H1 (cell line): ENCODE results near the gene LIPC. TPM values are rescaled to one million over a fixed set of nuclear protein-coding genes. Genes with fewer than 3 reads are reported as not detected.

Source experiments
- CTCF ChIA-PET: fragments of 300-600 bp; sonication (Branson Sonifier 250); formaldehyde crosslinking; loops from one replicate; lab custom pipeline; 2021; ENCODE audit not compliant: partially characterized antibody; lab: Charles Lee
- POLR2A ChIA-PET: fragments of 300-600 bp; sonication (Branson Sonifier 250); formaldehyde crosslinking; loops from one replicate; lab custom pipeline; 2021; ENCODE audit warnings: inconsistent platforms; ENCODE audit not compliant: partially characterized antibody; lab: Charles Lee
- DNase-seq, 2 experiments: peaks; one replicate each; pipeline versions ENCODE4 v3.0.0 to v3.0.0-alpha.2; 2010 to 2022; ENCODE audit warnings: low spot score in 2 of 2, low read depth in 1 of 2, mixed read lengths in 1 of 2
- FAIRE-seq: peaks from 2 replicates; lab custom pipeline; 2011; peaks lifted over from hg19 to GRCh38; lab: Jason Lieb, UNC
- H2AFZ ChIP-seq: 2 replicates; pipeline ENCODE4 v1.8.1; 2012; ENCODE audit warnings: low read length, inconsistent platforms
- H2AK5ac ChIP-seq: 2 replicates; pipeline ENCODE4 v1.6.1; 2013; ENCODE audit warnings: low read depth, low read length
- H2BK120ac ChIP-seq: replicated peaks from 2 replicates; pipeline ENCODE3; 2013; ENCODE audit warnings: low read depth, low read length, inconsistent platforms
- H2BK12ac ChIP-seq: 2 replicates; pipeline ENCODE4 v1.6.1; 2013; ENCODE audit warnings: low read depth, low read length
- H2BK15ac ChIP-seq: 2 replicates; pipeline ENCODE4 v1.6.1; 2013; ENCODE audit warnings: low read length
- H2BK20ac ChIP-seq: 2 replicates; pipeline ENCODE4 v1.6.1; 2013; ENCODE audit warnings: low read length
- H2BK5ac ChIP-seq: 2 replicates; pipeline ENCODE4 v1.6.1; 2013; ENCODE audit warnings: low read depth, low read length
- H3K14ac ChIP-seq: 2 replicates; pipeline ENCODE4 v1.6.1; 2013; ENCODE audit warnings: inconsistent platforms; ENCODE audit not compliant: insufficient read length
- H3K18ac ChIP-seq: 2 replicates; pipeline ENCODE4 v1.6.1; 2013; ENCODE audit warnings: low read length; ENCODE audit errors: extremely low read depth
- H3K23ac ChIP-seq: 2 replicates; pipeline ENCODE4 v1.6.1; 2013; ENCODE audit warnings: inconsistent platforms; ENCODE audit not compliant: insufficient read length
- H3K23me2 ChIP-seq: 2 replicates; pipeline ENCODE4 v1.6.1; 2013; ENCODE audit warnings: low read depth, low read length
- H3K27ac ChIP-seq: 2 replicates; pipeline ENCODE4 v1.6.1; 2011; ENCODE audit warnings: low read depth, low read length, inconsistent platforms
- H3K27me3 ChIP-seq, 4 experiments: replicated peaks in 1 of 4; 1 replicate in 1 of 4; 2 replicates in 3 of 4; pipeline versions ENCODE4 v1.6.1 to v1.8.1; 2011 to 2013; ENCODE audit warnings: low read length in 3 of 4, mild to moderate bottlenecking in 3 of 4, inconsistent platforms in 2 of 4, mixed read lengths in 2 of 4, moderate library complexity in 1 of 4; ENCODE audit not compliant: control insufficient read depth in 3 of 4, insufficient read depth in 3 of 4; ENCODE audit errors: extremely low read depth in 1 of 4
- H3K36me3 ChIP-seq, 4 experiments: 2 replicates each; pipeline versions ENCODE4 v1.6.1 to v1.8.1; 2011 to 2013; ENCODE audit warnings: mild to moderate bottlenecking in 4 of 4, low read length in 3 of 4, moderate library complexity in 2 of 4, control low read depth in 1 of 4, inconsistent platforms in 1 of 4; ENCODE audit not compliant: insufficient read depth in 4 of 4, control insufficient read depth in 2 of 4
- H3K4ac ChIP-seq: replicated peaks from 2 replicates; pipeline ENCODE3; 2013; ENCODE audit warnings: low read length, low read depth, mixed read lengths, inconsistent platforms; ENCODE audit not compliant: insufficient read length
- H3K4me1 ChIP-seq, 4 experiments: replicated peaks in 1 of 4; 1 replicate in 1 of 4; 2 replicates in 3 of 4; pipeline versions ENCODE4 v1.6.1 to v1.8.1; 2011 to 2013; ENCODE audit warnings: low read length in 3 of 4, inconsistent platforms in 2 of 4, mixed read lengths in 1 of 4; ENCODE audit not compliant: insufficient read depth in 4 of 4, control insufficient read depth in 3 of 4
- H3K4me2 ChIP-seq, 2 experiments: 2 replicates each; pipeline versions ENCODE4 v1.6.1 to v1.8.1; 2011 to 2013; ENCODE audit warnings: low read depth in 2 of 2, low read length in 2 of 2, control low read depth in 1 of 2, inconsistent platforms in 1 of 2, mild to moderate bottlenecking in 1 of 2; ENCODE audit not compliant: insufficient read depth in 1 of 2
- H3K4me3 ChIP-seq, 4 experiments: fragments of 200-600, 300-600 bp in 1 of 4; sonication (generic), shearing (Covaris generic), sonication (Bioruptor Twin) in 1 of 4; 2 replicates each; pipeline versions ENCODE4 v1.5.1 to v1.8.1; 2011 to 2016; ENCODE audit warnings: low read length in 4 of 4, low read depth in 3 of 4, control low read depth in 2 of 4, inconsistent platforms in 2 of 4, mild to moderate bottlenecking in 2 of 4, mixed read lengths in 1 of 4, moderate library complexity in 1 of 4; ENCODE audit not compliant: insufficient read depth in 2 of 4; ENCODE audit errors: extremely low read depth in 1 of 4
- H3K56ac ChIP-seq: replicated peaks from 2 replicates; pipeline ENCODE3; 2013; ENCODE audit warnings: low read depth, mild to moderate bottlenecking, mixed read lengths, low read length, inconsistent platforms; ENCODE audit not compliant: insufficient read length
- H3K79me1 ChIP-seq: 2 replicates; pipeline ENCODE4 v1.6.1; 2013; ENCODE audit warnings: low read depth, low read length, control low read depth
- H3K79me2 ChIP-seq, 2 experiments: 2 replicates each; pipeline versions ENCODE4 v1.6.1 to v1.8.1; 2012 to 2013; ENCODE audit warnings: low read length in 2 of 2, mild to moderate bottlenecking in 2 of 2, inconsistent platforms in 1 of 2; ENCODE audit not compliant: insufficient read depth in 2 of 2, control insufficient read depth in 1 of 2
- H3K9ac ChIP-seq, 4 experiments: replicated peaks in 1 of 4; 1 replicate in 1 of 4; 2 replicates in 3 of 4; pipeline versions ENCODE4 v1.6.1 to v1.8.1; 2011 to 2013; ENCODE audit warnings: low read depth in 3 of 4, low read length in 3 of 4, control low read depth in 2 of 4, mild to moderate bottlenecking in 2 of 4, moderate library complexity in 2 of 4, inconsistent platforms in 1 of 4; ENCODE audit errors: extremely low read depth in 1 of 4
- H3K9me3 ChIP-seq, 2 experiments: 2 replicates each; pipeline versions ENCODE4 v1.6.1 to v1.8.1; 2012 to 2013; ENCODE audit warnings: mild to moderate bottlenecking in 2 of 2, moderate library complexity in 2 of 2, control low read depth in 1 of 2, inconsistent platforms in 1 of 2, low read depth in 1 of 2, low read length in 1 of 2, mixed read lengths in 1 of 2; ENCODE audit not compliant: insufficient read depth in 2 of 2
- H4K20me1 ChIP-seq, 2 experiments: replicated peaks in 1 of 2; 2 replicates each; pipeline versions ENCODE3 to v1.8.1; 2011 to 2013; ENCODE audit warnings: inconsistent platforms in 2 of 2, low read length in 2 of 2, mild to moderate bottlenecking in 1 of 2; ENCODE audit not compliant: insufficient read depth in 2 of 2, control insufficient read depth in 1 of 2
- H4K5ac ChIP-seq: 2 replicates; pipeline ENCODE4 v1.6.1; 2013; ENCODE audit warnings: low read length, low read depth, mixed read lengths, inconsistent platforms; ENCODE audit not compliant: insufficient read length
- H4K8ac ChIP-seq: 2 replicates; pipeline ENCODE4 v1.8.0; 2013; ENCODE audit warnings: mild to moderate bottlenecking, moderate library complexity, low read length, inconsistent platforms; ENCODE audit not compliant: insufficient read depth; ENCODE audit errors: extremely low read depth
- H4K91ac ChIP-seq: replicated peaks from 2 replicates; pipeline ENCODE3; 2013; ENCODE audit warnings: low read length, mixed read lengths, inconsistent platforms; ENCODE audit not compliant: insufficient read length
- WGBS, 2 experiments: shearing (Covaris generic) in 1 of 2; methylation state at CpG; one replicate each; pipeline versions ENCODE4 v1.1.6 to v1.1.7; 2013 to 2015; ENCODE audit warnings: low lambda C conversion rate in 2 of 2, mixed read lengths in 2 of 2, inconsistent platforms in 1 of 2, low coverage in 1 of 2, missing lambda C conversion rate in 1 of 2; ENCODE audit not compliant: insufficient replicate concordance in 2 of 2, insufficient coverage in 1 of 2, insufficient read length in 1 of 2; ENCODE audit errors: extremely low coverage in 1 of 2, missing lambda C conversion rate in 1 of 2; 5-methylcytosine and 5-hydroxymethylcytosine counted together
- polyA plus RNA-seq, 7 experiments: library from polyadenylated mRNA; depleted of rRNA in 3 of 7; stranded (reverse) in 5 of 7; unstranded in 2 of 7; fragments of >200 nt in 5 of 7; fragments of 200-250 nt in 2 of 7; gene quantifications; 1 replicate in 5 of 7; 2 replicates in 1 of 7; 4 replicates in 1 of 7; pipeline versions ENCODE4 v1.2.1 to v1.2.3, GENCODE V29; 2011 to 2013; ENCODE audit warnings: missing spikeins in 2 of 7, mixed read lengths in 2 of 7
- total RNA-seq: library from RNA; stranded (reverse); fragmentation: NEBNext Ultra II Directional; extraction: Animal tissue kit (Norgen Biotek cat#: 25700); gene quantifications from 2 replicates; pipeline ENCODE4 v1.2.1, GENCODE V29; 2021

LIPC gene
- total and polyA plus RNA-seq, 2 of the 8 experiments (the other 6 are each of a cell fraction or from before 2014, with no cell fraction given): not detected

- Histone ChIP-seq H3K27me3 (no peaks in the 10 kb centered on the region), H2AK5ac (no peak overlapping the region), H2BK120ac (no peak overlapping the region), H4K8ac (no peak overlapping the region), H3K4ac (no peak overlapping the region), H2AFZ (no peak overlapping the region), H2BK15ac (no peak overlapping the region), H2BK12ac (no peak overlapping the region), H3K4me1 (no peaks in the 10 kb centered on the region), H2BK20ac (no peak overlapping the region), H3K4me3 (no peak overlapping the region), H3K23ac (no peak overlapping the region), H3K9ac (no peak overlapping the region), H3K27ac (no peak overlapping the region), H3K9me3 (no peaks in the 10 kb centered on the region; a peak in 1 of 4 replicates), H3K79me1 (no peaks in the 10 kb centered on the region), H4K20me1 (no peaks in the 10 kb centered on the region), H3K79me2 (no peaks in the 10 kb centered on the region), H3K14ac (no peak overlapping the region), H4K91ac (no peak overlapping the region), H2BK5ac (no peak overlapping the region), H3K56ac (no peak overlapping the region), H3K4me2 (no peak overlapping the region), H4K5ac (no peak overlapping the region), H3K23me2 (no peaks in the 10 kb centered on the region), H3K36me3 (no peaks in the 10 kb centered on the region), H3K18ac (no peak overlapping the region)
- FAIRE-seq: no peak
- ChIA-PET POLR2A (no interaction called here), CTCF (interaction anchor here (0.6 to 1.8 kb wide), 7 partner anchors 8 to 605 kb away, joined by 3 to 8 read pairs (median 4); no protein-coding TSS in a partner anchor)
- no peak for DNase-seq
- 87% methylated on average over 3 of the region's 3 CpGs; no CpG with 5 or more reads in 1 of the 2 experiments for WGBS, 2 experiments
Measured at GRCh38 chr15:58460872-58461271, 29.1 kb downstream of the LIPC start.
